OCI-LY7 (cell line): ENCODE measurements around the gene SPP1.

ENCODE experiments used
- EZH2phosphoT487 ChIP-seq: fragments of 200-600 bp; sonication (generic); IDR thresholded peaks from 2 replicates; pipeline ENCODE4 v1.6.1; 2018; ENCODE audit warnings: low read depth, borderline replicate concordance, mild to moderate bottlenecking, mixed run types, antibody characterized with exemption, low read length, moderate library complexity, mixed read lengths
- TF ChIP-seq, protein P1 (sequence below): fragments of 200-600 bp; sonication (generic); conservative IDR thresholded peaks from 2 replicates; pipeline ENCODE4 v1.5.1; 2014; ENCODE audit warnings: mild to moderate bottlenecking, antibody characterized with exemption, low read length, moderate library complexity, mixed read lengths

DNA sequence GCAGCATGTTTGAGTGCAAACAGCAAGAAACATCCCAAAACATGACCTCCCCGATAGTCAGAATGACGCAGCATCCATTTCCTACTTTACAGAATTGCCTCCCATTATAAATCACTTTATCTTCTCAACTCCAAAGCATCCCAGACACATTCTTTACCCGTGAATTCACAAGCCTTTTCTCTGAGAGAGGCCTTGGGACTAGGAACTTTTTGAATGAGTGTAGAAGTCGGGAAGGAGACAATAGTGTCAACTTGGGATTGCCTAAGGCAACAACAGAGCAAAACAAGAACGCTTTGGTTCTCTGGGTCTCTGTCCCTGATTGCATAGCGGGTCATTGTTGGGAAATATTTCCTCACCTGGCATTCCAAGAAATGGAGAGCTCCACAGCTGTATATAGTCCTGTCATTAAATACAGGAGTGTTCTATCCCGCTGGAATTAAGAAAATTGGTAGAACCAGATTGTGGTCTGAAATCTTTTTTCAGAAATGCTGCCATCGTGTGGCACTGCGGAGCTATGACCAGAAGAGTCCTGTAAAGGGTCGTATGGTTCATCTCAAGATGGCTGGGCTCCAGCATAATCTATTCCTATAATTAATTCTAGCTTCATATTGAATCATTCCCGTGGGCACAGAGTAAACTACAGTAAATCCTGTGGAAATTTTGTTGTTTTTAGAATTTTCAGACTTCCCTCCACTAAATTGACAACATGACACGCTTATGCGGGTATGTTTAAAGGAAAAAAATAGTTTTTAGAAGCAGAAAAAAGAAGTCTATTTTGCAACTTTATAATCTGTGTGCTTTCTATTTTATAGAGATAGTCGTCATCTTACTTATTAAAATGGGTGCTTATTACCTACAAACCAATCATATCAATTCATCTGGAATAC is 2.0 kb upstream of the SPP1 start:
- TF ChIP-seq, protein P1, sequence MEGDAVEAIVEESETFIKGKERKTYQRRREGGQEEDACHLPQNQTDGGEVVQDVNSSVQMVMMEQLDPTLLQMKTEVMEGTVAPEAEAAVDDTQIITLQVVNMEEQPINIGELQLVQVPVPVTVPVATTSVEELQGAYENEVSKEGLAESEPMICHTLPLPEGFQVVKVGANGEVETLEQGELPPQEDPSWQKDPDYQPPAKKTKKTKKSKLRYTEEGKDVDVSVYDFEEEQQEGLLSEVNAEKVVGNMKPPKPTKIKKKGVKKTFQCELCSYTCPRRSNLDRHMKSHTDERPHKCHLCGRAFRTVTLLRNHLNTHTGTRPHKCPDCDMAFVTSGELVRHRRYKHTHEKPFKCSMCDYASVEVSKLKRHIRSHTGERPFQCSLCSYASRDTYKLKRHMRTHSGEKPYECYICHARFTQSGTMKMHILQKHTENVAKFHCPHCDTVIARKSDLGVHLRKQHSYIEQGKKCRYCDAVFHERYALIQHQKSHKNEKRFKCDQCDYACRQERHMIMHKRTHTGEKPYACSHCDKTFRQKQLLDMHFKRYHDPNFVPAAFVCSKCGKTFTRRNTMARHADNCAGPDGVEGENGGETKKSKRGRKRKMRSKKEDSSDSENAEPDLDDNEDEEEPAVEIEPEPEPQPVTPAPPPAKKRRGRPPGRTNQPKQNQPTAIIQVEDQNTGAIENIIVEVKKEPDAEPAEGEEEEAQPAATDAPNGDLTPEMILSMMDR: peak; percentile 90
- no peak for TF ChIP-seq EZH2phosphoT487
